ENCODE measurements around the gene CABYR. TPM values are rescaled to one million over a fixed set of nuclear protein-coding genes. Genes with fewer than 3 reads are reported as not detected.

The CABYR gene
- total RNA-seq, 1 donor from 2014 or later: not detected

DNA sequence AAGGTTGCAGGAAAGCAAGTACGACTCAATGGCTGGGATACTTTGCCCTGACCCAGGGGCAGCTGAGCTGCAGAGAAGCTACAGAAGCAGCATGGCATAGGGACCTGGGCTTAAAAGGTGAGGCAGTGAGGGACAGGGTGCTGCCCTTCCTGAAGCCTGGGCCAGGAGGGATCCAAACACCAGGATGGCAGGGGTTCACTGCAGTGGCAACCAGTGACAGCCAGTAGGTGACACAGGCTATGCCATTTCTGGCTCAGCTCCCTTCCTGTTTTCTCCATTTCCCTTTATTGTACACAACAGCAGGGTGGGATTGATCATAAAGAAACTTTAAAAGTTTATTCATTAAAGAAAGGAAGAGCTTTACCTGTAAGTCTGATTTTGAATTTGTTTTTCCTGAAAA lies 48.8 kb downstream of the CABYR start:
- ATAC-seq: no peak

GRCh38 chr18:24188120-24188519 lies 49.3 kb downstream of the CABYR start:
- no peak for ATAC-seq
- DNase-seq (ENCODE audit: low spot score): no peak

More for the DNA sequence above, 48.8 kb downstream of the CABYR start:
- DNase-seq (ENCODE audit: low spot score): no peak

- DNase-seq (ENCODE audit: low spot score) (no peak), ATAC-seq (peak; percentile 78)
These were observed 50.2 kb downstream of the CABYR start for GRCh38 chr18:24189007-24189528.

DNA sequence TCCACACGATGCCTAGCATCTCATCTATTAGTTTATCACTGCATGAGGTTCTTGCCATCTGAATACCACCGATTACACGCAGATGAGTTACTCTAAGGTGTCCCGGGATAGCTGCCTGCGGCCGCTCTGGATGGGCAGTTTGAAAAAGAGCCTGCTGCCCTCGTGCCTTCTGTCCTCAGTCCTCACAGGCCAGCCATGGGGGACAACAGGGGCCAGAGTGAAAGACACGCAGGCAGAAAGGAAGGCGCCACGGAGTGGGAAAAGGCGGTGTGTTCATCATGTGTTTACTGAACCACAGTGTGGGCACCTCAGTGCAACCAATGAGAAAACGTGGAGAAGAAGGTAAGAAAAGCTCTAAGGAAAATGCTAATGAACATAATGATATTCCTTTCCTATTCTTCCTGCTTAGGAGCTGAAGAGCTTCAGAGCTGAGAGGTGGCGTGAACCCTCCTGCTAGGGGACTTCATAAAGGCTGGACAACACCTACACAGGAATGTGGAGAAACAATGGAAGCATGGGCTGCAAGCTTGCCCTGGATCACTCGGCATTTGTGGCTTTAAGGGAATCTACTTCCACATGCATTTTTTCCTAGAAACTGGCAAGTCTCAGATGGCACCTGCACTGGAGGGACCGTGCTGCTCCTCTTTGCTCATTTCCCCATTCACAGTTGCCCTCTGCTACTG lies 50.9 kb downstream of the CABYR start:
- no peak for DNase-seq (ENCODE audit: low spot score)
- ATAC-seq: no peak

GRCh38 chr18:24190590-24190989 lies 51.7 kb downstream of the CABYR start:
- ATAC-seq: no peak
- DNase-seq (ENCODE audit: low spot score): no peak

DNA sequence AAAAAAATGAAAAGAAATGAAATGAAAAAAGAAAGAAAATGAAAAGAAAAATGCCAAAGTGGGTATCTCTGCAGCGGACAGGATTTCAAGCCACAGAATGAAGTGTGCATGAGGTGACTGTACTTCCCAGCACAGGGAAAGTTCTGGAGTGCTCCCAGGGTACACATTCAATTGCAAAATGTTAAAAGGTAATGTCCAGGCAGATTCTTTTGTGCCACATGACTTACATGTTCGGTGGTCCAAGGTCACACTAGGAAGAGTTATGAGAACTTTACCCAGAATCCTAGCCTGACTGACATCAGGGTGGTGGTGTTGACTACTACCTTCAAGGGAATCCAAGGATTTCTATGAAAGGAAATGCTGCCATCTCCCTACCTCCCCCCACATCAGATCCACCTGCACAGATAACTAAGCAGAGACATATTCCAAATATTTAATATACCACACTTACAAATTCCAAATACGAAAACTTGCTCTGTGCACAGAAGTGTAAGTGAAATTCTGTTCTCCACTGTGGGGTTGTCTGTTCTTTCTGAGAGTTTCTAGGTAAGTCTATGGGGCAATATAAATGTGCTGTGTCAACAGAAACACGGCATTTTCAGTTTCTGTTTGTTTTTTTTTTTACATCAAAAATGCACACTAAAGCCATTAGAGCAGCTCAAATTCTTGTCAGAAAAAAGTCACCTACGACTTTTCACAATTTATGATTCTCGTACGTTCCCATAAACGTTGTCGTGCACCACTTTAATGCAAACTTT lies 56.6 kb downstream of the CABYR start:
- DNase-seq (ENCODE audit: low spot score) (peak; percentile 77), ATAC-seq (peak; percentile 87)

GRCh38 chr18:24196764-24197163 lies 57.9 kb downstream of the CABYR start:
- DNase-seq (ENCODE audit: low spot score) (peak; percentile 51), ATAC-seq (no peak)

DNA sequence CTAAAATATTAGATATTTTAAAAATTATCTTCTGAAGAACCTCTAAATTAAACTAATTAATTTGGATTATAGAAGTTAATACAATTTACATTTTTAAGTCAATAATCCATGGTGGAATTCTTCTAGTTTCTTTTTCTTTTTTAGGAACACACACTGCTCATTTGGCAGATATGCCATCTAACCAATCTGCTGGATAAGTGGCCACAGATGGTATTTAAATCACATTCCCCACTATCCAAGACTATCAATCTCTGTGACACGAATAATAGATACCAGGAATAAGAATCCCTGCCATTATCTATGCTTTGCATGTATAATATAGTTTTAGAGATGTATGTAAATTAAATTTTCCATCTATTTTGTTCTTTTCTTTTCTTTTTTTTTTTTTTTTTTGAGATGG lies 58.5 kb downstream of the CABYR start:
- ATAC-seq (no peak), DNase-seq (ENCODE audit: low spot score) (no peak)

- peak; percentile 75 for DNase-seq (ENCODE audit: low spot score)
- peak; percentile 82 for ATAC-seq
These were observed 59.6 kb downstream of the CABYR start for GRCh38 chr18:24198461-24198860.

DNA sequence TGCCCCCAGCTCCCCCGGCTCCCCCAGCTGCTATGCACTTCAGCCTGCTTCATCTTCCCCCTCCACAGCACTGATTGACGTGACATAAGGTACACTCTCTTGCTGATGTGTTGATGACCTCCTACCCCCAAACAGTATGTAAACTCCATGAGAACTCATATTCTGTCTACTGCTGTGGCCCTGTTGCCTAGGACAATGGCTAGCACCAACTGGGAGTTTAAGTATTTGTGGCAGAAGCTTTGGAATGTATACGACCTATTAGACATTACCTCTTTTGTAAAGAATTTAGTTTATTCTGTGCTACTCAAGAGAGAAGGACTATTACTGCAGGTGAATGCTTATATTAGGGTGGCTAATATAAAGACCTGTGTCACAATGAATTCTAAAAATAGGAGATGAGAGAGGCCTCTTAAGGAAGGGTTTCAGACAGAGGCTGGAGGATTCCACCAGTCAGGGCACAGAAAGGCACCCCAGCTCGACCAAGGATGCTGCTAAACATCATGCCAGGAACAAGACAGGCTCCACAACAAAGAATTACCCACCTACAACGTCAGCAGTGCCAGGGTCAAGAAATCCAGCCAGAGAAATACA lies 60.6 kb downstream of the CABYR start:
- ATAC-seq (no peak), DNase-seq (ENCODE audit: low spot score) (no peak)

GRCh38 chr18:24200494-24201290 lies 61.8 kb downstream of the CABYR start:
- no peak for ATAC-seq
- DNase-seq (ENCODE audit: low spot score): no peak

DNA sequence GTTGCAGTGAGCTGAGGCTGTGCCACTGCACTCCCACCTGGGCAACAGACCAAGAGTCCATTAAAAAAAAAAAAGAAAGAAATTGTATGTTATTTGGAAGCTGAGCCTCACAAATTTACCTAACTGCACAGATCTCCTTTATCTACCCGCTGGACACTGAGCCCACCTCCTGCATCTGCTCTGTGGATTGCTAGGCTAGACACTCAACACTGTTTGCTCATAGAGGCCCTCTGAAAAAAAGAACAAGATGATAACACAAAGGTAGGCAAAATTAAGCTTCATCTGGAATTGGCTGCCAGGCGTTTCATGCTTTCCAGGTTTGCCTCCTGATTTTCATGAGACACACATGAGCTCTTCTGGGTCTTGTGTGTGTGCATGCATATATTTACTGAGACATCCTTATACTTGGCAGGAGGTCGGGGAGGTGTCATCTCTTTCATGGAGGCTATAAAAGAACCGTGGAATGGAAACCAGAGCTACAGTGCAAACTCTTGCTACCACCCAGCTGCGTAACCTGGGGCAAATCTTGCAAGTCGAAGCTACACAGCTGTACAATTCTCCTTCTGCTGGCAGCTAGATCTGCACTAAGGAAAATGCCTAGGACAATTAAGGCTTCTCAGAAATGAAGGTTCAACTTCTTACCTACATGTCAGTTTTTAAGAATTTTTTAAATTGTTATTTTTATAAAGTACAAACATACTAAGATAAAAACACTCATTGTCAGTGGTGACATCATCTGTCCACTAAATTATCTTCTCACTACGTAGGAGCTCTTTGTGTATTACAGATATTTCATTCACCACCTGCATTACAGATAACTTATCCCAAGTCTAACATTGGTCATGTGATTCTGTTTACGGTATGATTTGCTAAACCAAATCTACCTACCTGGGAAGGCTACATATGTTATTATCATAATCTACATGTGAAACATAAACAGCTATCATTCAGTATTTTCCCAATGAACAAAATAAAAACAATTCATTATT lies 63.1 kb downstream of the CABYR start:
- DNase-seq (ENCODE audit: low spot score) (no peak), ATAC-seq (no peak)

DNA sequence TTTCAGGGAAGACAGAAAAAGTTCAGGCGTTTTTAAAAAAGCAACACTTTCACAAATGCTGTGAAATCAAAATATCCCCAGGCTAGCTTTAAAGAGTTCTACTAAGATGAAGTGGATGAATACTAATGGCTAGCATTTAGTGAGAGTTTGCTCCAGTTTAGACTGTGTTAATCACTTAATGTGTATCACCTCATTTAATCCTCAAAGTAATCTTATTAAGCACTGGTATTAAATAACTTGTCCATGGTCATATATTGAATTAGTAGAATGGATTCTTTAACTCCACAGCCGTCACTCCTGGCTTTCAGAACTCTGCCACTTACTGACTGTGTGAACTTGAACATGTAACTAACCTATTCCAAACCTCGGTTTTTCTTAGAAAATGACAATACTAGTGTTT lies 66.0 kb downstream of the CABYR start:
- no peak for DNase-seq (ENCODE audit: low spot score)
- ATAC-seq: no peak

DNA sequence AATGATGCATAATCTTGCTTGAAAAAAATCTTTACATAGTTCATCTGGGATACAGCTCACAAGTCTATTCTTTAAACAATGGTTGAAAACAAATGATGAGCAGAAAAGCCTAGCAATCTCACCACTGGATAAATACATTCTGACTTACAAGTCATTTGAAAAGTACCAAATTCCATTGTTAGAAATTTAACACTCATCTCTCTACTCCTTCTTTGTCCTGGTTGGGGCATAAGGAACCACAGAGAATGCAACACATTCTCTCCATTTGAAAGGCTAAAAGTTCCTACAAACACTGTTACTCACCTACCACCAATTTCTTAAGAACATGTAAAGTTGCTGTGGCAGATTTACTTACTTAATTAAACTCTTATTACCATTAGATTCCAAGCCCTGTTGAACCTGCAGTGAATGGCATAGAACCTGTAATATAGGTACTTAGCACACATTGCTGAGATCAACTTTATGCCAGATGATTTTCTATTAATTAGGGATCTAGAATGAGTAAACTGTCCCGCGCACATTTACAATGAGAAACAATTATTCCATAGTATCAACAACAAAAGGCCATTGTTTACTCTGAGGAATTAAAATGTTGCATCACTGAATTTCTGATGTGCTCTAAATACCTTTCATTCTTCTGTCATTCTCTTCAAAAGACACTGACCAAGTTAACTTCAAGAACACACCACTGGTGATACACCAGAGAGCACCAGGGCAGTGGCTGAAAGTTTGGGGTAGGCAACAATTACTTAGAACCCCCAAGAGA lies 69.6 kb downstream of the CABYR start:
- ATAC-seq (no peak), DNase-seq (ENCODE audit: low spot score) (no peak)

- no peak for ATAC-seq
- DNase-seq (ENCODE audit: low spot score): no peak
These were observed 70.7 kb downstream of the CABYR start for GRCh38 chr18:24209558-24209957.
